HFFc6 (cell line): ENCODE data around the gene ZBTB49. TPM values are rescaled to one million over a fixed set of nuclear protein-coding genes. Genes with fewer than 3 reads are reported as not detected.

Experiments used
- DNase-seq: peaks from one replicate; pipeline ENCODE4 v3.0.0-alpha.2; 2018
- H3K27ac Mint-ChIP-seq: 2 replicates; pipeline ENCODE4 v1.8.0; 2020; ENCODE audit warnings: mild to moderate bottlenecking, mixed read lengths
- H3K27me3 Mint-ChIP-seq: 2 replicates; pipeline ENCODE4 v1.8.0; 2021; ENCODE audit warnings: mild to moderate bottlenecking, moderate library complexity, mixed read lengths; ENCODE audit not compliant: insufficient read depth
- H3K36me3 Mint-ChIP-seq: 2 replicates; pipeline ENCODE4 v1.8.0; 2021; ENCODE audit warnings: low read depth, mixed read lengths
- H3K4me1 Mint-ChIP-seq: 2 replicates; pipeline ENCODE4 v1.8.0; 2020; ENCODE audit warnings: low read depth, mixed read lengths
- H3K4me3 Mint-ChIP-seq: 2 replicates; pipeline ENCODE4 v1.8.0; 2020; ENCODE audit warnings: mild to moderate bottlenecking, moderate library complexity, mixed read lengths
- H3K9me3 Mint-ChIP-seq: 2 replicates; pipeline ENCODE4 v1.8.0; 2020; ENCODE audit warnings: mild to moderate bottlenecking, mixed read lengths
- total RNA-seq, 6 experiments: library from RNA; stranded (reverse); fragmentation: NEBNext Ultra II Directional; extraction: Animal tissue kit (Norgen Biotek cat#: 25700); gene quantifications; 2 replicates in 1 of 6; 3 replicates in 5 of 6; pipeline ENCODE4 v1.2.3, GENCODE V29; 2021
- TF ChIP-seq, protein P1 (sequence below): fragments of 200-600 bp; sonication (generic); IDR thresholded peaks from 2 replicates; pipeline ENCODE4 v1.5.0; 2021; ENCODE audit warnings: antibody characterized with exemption, mild to moderate bottlenecking

Gene ZBTB49
- total RNA-seq, 6 experiments from 2014 or later, result 2.5 to 3.2 (median 3.0) TPM

GRCh38 chr4:4308800-4309441, 18.9 kb downstream of the ZBTB49 start:
- DNase-seq, result peak; percentile 89
- no peaks in the 10 kb centered on the region for H3K27me3 Mint-ChIP-seq
- peak overlapping the region; percentile 36 for H3K4me3 Mint-ChIP-seq
- no peaks in the 10 kb centered on the region for H3K9me3 Mint-ChIP-seq
- H3K27ac Mint-ChIP-seq, result peak overlapping the region; percentile 83
- TF ChIP-seq, protein P1, sequence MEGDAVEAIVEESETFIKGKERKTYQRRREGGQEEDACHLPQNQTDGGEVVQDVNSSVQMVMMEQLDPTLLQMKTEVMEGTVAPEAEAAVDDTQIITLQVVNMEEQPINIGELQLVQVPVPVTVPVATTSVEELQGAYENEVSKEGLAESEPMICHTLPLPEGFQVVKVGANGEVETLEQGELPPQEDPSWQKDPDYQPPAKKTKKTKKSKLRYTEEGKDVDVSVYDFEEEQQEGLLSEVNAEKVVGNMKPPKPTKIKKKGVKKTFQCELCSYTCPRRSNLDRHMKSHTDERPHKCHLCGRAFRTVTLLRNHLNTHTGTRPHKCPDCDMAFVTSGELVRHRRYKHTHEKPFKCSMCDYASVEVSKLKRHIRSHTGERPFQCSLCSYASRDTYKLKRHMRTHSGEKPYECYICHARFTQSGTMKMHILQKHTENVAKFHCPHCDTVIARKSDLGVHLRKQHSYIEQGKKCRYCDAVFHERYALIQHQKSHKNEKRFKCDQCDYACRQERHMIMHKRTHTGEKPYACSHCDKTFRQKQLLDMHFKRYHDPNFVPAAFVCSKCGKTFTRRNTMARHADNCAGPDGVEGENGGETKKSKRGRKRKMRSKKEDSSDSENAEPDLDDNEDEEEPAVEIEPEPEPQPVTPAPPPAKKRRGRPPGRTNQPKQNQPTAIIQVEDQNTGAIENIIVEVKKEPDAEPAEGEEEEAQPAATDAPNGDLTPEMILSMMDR, result no peak
- peaks cover 20% of the 10 kb centered on the region for H3K4me1 Mint-ChIP-seq
- peaks cover 21% of the 10 kb centered on the region for H3K36me3 Mint-ChIP-seq

GRCh38 chr4:4311193-4311592, 21.1 kb downstream of the ZBTB49 start:
- TF ChIP-seq, protein P1, result no peak
- peaks cover 20% of the 10 kb centered on the region for H3K36me3 Mint-ChIP-seq
- no peaks in the 10 kb centered on the region for H3K9me3 Mint-ChIP-seq
- no peak overlapping the region for H3K27ac Mint-ChIP-seq
- H3K27me3 Mint-ChIP-seq, result no peaks in the 10 kb centered on the region
- no peak overlapping the region for H3K4me3 Mint-ChIP-seq
- DNase-seq, result no peak
- H3K4me1 Mint-ChIP-seq, result peaks cover 20% of the 10 kb centered on the region

DNA sequence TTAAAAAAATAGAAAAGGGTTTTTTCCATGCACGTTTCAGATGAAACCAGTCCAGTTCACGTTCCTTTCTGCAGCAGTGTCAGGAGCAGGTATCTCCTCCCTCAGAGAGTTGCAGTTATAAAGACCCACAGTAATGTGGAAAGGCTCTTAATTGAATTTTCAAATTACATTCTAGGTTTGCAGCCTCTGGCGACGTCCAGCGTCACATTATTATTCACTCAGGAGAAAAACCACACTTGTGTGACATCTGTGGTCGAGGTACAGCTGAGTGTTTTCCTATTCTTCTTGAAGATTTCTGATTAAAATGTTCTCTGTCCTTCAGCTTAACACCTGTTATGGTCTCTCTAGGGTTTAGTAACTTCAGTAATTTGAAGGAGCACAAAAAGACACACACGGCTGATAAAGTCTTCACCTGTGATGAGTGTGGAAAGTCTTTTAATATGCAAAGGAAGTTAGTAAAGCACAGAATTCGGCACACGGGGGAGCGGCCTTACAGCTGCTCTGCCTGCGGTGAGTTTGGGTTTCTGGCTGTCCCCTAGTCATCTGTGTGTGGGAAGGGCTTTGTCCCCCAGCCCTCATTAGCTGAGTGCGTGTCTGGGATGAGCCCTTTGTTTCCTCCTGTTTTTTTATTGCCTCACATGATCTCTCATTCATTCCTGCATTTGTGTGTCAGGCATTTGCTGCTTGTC, 25.6 kb downstream of the ZBTB49 start:
- Mint-ChIP-seq H3K4me3 (no peak overlapping the region), H3K27ac (no peak overlapping the region), H3K27me3 (no peaks in the 10 kb centered on the region), H3K9me3 (no peaks in the 10 kb centered on the region), H3K4me1 (no peaks in the 10 kb centered on the region), H3K36me3 (no peaks in the 10 kb centered on the region; the same call in 1 of the 2 replicates)
- TF ChIP-seq, protein P1, result no peak
- DNase-seq, result no peak

DNA sequence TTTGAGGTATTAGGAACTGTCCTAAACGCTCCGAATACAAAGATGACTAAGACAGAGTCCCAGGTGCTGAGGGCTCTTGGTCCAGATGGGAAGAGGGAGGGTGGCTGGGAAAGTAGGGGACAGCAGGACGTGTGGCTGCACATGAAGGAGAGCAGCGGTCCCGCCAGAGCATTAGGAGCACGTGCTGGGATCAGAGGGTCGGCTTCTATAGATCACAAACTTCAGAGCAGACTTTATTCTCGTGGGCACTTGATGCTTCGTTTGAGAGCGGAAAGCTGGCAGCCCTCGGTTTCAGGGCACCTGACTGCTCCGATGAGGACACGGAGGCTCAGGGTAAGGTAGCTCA, 26.1 kb downstream of the ZBTB49 start:
- no peaks in the 10 kb centered on the region for H3K27me3 Mint-ChIP-seq
- TF ChIP-seq, protein P1, result no peak
- no peaks in the 10 kb centered on the region for H3K4me1 Mint-ChIP-seq
- DNase-seq, result no peak
- H3K36me3 Mint-ChIP-seq, result no peaks in the 10 kb centered on the region; the same call in 1 of the 2 replicates
- no peak overlapping the region for H3K4me3 Mint-ChIP-seq
- no peaks in the 10 kb centered on the region for H3K9me3 Mint-ChIP-seq
- H3K27ac Mint-ChIP-seq, result no peak overlapping the region

DNA sequence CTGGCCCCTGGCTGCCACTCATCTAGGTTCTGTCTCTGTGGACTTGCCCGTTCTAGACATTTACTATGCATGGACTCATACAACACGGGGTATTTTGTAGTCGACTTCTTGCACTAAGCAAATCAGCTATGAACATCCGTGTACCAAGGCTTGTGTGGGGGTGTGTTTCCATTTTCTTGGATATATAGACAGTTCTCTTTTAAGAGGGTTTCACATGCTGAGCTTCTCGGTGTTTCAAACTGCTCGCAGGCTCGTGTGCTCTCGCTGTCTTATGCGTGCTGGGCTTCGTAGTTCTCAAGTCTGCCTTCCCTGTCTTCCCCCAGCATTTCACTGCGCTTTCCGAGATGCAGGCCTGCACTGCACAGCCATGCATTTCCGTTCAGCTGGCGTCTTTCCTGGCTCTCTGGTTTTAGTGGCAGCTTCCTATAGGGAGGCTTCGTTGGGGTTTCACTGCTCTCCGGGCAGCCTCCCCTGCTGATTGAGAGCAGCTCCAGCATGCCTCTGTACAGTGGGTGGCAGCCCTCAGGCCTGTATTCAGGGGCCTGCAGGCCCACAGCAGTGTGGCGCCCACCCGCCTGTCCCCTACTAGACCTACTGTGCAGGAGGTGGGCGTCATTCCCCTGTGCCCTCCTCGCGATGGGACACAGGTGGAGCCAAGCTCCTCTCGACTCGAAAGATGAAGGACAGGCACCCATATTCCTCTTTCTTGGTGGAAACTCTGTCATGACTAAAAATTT, 27.6 kb downstream of the ZBTB49 start:
- no peak overlapping the region for H3K27ac Mint-ChIP-seq
- no peak for DNase-seq
- TF ChIP-seq, protein P1, result no peak
- peaks cover 3% of the 10 kb centered on the region for H3K27me3 Mint-ChIP-seq
- H3K36me3 Mint-ChIP-seq, result peaks cover 9% of the 10 kb centered on the region; the same call in 1 of the 2 replicates
- no peaks in the 10 kb centered on the region for H3K4me1 Mint-ChIP-seq
- H3K9me3 Mint-ChIP-seq, result no peaks in the 10 kb centered on the region
- H3K4me3 Mint-ChIP-seq, result no peak overlapping the region
